HK-2 (cell line): Measurements from ENCODE around the gene SIGLECL1.

ENCODE experiments used
- DNase-seq: peaks from one replicate; pipeline ENCODE4 v3.0.0-alpha.2; 2018; ENCODE audit not compliant: unreplicated experiment

The SIGLECL1 gene

GRCh38 chr19:51295382-51296126 is 44.7 kb downstream of the SIGLECL1 start:
- DNase-seq = no peak

GRCh38 chr19:51296336-51297093 is 45.6 kb downstream of the SIGLECL1 start:
- DNase-seq = no peak

DNA sequence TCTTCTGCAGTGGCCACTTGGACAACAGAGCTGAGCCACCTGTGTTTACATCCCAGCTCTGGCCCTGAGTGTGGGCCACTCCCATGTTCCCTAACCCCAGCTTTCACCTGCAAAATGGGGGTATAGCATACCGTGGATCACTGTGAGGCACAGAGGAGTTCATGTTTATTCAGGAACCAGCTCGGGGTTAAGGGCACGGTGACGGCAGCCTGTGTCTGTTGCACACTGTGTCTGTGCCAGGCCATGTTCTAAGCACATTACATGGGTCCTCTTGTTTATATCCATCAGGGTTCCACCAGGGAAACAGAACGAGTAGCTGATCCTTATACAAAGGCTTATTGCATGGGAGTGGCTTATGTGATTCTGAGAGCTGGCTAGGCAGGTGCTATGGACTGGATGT is 46.5 kb downstream of the SIGLECL1 start:
- DNase-seq = no peak

DNA sequence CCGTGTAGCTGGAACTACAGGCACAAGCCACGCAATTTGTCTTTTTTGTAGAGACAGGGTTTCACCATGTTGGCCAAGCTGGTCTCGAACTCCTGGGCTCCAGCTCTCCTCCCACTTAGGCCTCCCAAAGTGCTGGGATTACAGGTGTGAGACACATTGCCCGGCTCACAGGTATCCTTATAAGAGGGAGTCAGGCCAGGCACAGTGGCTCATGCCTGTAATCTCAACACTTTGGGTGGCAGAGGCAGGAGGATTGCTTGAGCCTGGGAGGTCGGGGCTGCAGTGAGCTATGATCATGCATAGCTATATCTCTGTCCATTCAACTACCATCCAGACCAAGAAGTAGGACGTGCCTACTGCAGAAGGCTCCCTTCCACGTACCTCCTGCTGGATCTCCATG is 50.4 kb downstream of the SIGLECL1 start:
- no peak for DNase-seq

GRCh38 chr19:51305479-51305878 is 54.6 kb downstream of the SIGLECL1 start:
- no peak for DNase-seq

GRCh38 chr19:51311351-51312257 is 60.7 kb downstream of the SIGLECL1 start, which contains the start of gene IGLON5:
TSS of gene IGLON5 (plus strand) at chr19:51311644. CDS start at chr19:51311848, 204 bp downstream.
- no peak for DNase-seq

GRCh38 chr19:51316688-51317087 is 65.8 kb downstream of the SIGLECL1 start:
- no peak for DNase-seq

- no peak for DNase-seq
Measured at GRCh38 chr19:51317376-51317775, 66.5 kb downstream of the SIGLECL1 start.

DNA sequence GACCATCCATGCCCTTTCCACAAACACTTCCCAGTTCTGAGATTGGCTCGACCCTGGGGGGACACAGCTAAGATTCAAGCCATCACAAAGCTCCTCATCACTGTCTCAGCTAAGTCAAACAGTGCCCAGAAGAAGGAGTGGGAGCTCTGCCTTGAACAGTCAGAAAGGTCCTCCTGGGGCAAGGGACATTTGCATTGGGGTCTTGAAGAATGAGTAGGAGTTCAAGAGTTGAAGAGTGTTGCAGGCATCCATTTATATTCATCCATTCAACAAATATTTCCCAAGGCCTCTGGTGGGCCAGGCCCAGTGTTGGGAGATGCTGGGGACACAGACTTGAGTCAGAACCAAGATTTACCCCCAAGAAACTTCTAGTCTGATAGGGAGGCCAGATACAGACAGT is 67.1 kb downstream of the SIGLECL1 start:
- no peak for DNase-seq
